Fibroblast of lung (primary cell): Measurements from ENCODE around the gene PPP1R15B. TPM values are rescaled to one million over a fixed set of nuclear protein-coding genes. Genes with fewer than 3 reads are reported as not detected.

Experiments
- DNase-seq, 2 donors: peaks; one replicate each; pipeline versions ENCODE4 v3.0.0 to v3.0.0-alpha.2; 2010; ENCODE audit warnings: low read depth in 2 of 2
- H2AFZ ChIP-seq: 2 replicates; pipeline ENCODE4 v1.5.1; 2012; ENCODE audit warnings: low read length, control low read depth, inconsistent platforms
- H3K27ac ChIP-seq: 2 replicates; pipeline ENCODE4 v1.5.1; 2011; ENCODE audit warnings: low read length, control low read depth; ENCODE audit not compliant: insufficient read depth
- H3K27me3 ChIP-seq: 2 replicates; pipeline ENCODE4 v1.5.1; 2011; ENCODE audit warnings: mild to moderate bottlenecking, low read length; ENCODE audit not compliant: control insufficient read depth, insufficient read depth
- H3K36me3 ChIP-seq: 2 replicates; pipeline ENCODE4 v1.5.1; 2011; ENCODE audit warnings: low read length; ENCODE audit not compliant: control insufficient read depth, insufficient read depth
- H3K4me1 ChIP-seq: 2 replicates; pipeline ENCODE4 v1.5.1; 2011; ENCODE audit warnings: low read length; ENCODE audit not compliant: control insufficient read depth, insufficient read depth; ENCODE audit errors: extremely low read depth
- H3K4me2 ChIP-seq: 2 replicates; pipeline ENCODE4 v1.5.1; 2011; ENCODE audit warnings: low read length, control low read depth; ENCODE audit not compliant: insufficient read depth; ENCODE audit errors: extremely low read depth
- H3K4me3 ChIP-seq, 4 experiments: fragments of 200-600 bp in 1 of 4; sonication (generic) in 1 of 4; replicated peaks in 1 of 4; 2 replicates each; pipeline ENCODE4 v1.5.1; 2011 to 2016; ENCODE audit warnings: low read length in 4 of 4, low read depth in 3 of 4, mild to moderate bottlenecking in 3 of 4, control low read depth in 2 of 4, inconsistent platforms in 1 of 4, mixed read lengths in 1 of 4; ENCODE audit not compliant: insufficient read depth in 1 of 4; ENCODE audit errors: control extremely low read depth in 1 of 4
- H3K79me2 ChIP-seq: 2 replicates; pipeline ENCODE4 v1.5.1; 2012; ENCODE audit warnings: mild to moderate bottlenecking, low read length, inconsistent platforms; ENCODE audit not compliant: control insufficient read depth, insufficient read depth
- H3K9ac ChIP-seq: 2 replicates; pipeline ENCODE4 v1.5.1; 2011; ENCODE audit warnings: mild to moderate bottlenecking, low read length, control low read depth; ENCODE audit not compliant: insufficient read depth
- H3K9me3 ChIP-seq: 2 replicates; pipeline ENCODE4 v1.5.1; 2012; ENCODE audit warnings: low read depth, low read length; ENCODE audit not compliant: control insufficient read depth, insufficient read depth
- H4K20me1 ChIP-seq: 2 replicates; pipeline ENCODE4 v1.5.1; 2011; ENCODE audit warnings: low read length; ENCODE audit not compliant: control insufficient read depth, insufficient read depth; ENCODE audit errors: extremely low read depth
- EZH2 ChIP-seq: IDR thresholded peaks from 2 replicates; pipeline ENCODE4 v1.5.1; 2012; ENCODE audit warnings: low read length, control low read depth, mild to moderate bottlenecking; ENCODE audit errors: missing control alignments
- polyA plus RNA-seq, 2 donors: library from polyadenylated mRNA; depleted of rRNA in 1 of 2; stranded (reverse) in 1 of 2; unstranded in 1 of 2; fragments of >200 nt; gene quantifications; 2 replicates each; pipeline ENCODE4 v1.2.1, GENCODE V29; 2011 to 2012; ENCODE audit warnings: missing spikeins in 1 of 2
- total RNA-seq: library from RNA; depleted of rRNA; stranded (reverse); fragments of >200 nt; gene quantifications from 2 replicates; pipeline ENCODE4 v1.2.1, GENCODE V29; 2014
- TF ChIP-seq, protein P1 (sequence below), 2 donors: IDR thresholded peaks in 1 of 2; conservative IDR thresholded peaks in 1 of 2; 1 replicate in 1 of 2; 2 replicates in 1 of 2; pipeline ENCODE4 v1.5.1; 2011 to 2012; ENCODE audit warnings: low read length in 2 of 2, control low read depth in 1 of 2, inconsistent platforms in 1 of 2, low read depth in 1 of 2, mild to moderate bottlenecking in 1 of 2

PPP1R15B gene
- total and polyA plus RNA-seq, 2 donors (not counting 1 experiment from before 2014, with no cell fraction given): 22.4 to 27.7 TPM

DNA sequence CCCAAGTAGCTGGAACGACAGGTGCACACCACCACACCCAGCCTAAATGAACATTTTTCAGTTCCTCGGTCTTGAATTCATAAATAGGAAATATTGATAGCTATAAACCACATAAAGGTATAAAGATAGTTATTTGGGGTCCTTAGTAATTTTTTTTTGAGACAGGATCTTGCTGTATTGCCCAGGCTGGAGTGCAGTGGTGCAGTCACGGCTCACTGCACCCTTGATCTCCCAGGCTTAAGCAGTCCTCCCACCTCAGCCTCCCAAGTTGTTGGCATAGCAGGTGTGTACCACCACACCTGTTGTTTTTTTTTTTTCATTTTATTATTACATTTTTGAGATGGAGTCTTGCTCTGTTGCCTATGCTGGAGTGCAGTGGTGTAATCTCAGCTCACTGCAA is 3.7 kb upstream of the PPP1R15B start:
- no peak overlapping the region for H3K4me2 ChIP-seq
- no peak for DNase-seq
- H3K27me3 ChIP-seq: no peaks in the 10 kb centered on the region
- no peak overlapping the region for H2AFZ ChIP-seq
- no peak overlapping the region for H3K4me3 ChIP-seq
- no peaks in the 10 kb centered on the region for H3K36me3 ChIP-seq
- peaks cover 12% of the 10 kb centered on the region for H3K79me2 ChIP-seq
- H4K20me1 ChIP-seq: no peaks in the 10 kb centered on the region
- H3K4me1 ChIP-seq: peaks cover 24% of the 10 kb centered on the region
- H3K9ac ChIP-seq: no peak overlapping the region
- H3K27ac ChIP-seq: no peak overlapping the region
- no peaks in the 10 kb centered on the region for H3K9me3 ChIP-seq
- TF ChIP-seq, protein P1, sequence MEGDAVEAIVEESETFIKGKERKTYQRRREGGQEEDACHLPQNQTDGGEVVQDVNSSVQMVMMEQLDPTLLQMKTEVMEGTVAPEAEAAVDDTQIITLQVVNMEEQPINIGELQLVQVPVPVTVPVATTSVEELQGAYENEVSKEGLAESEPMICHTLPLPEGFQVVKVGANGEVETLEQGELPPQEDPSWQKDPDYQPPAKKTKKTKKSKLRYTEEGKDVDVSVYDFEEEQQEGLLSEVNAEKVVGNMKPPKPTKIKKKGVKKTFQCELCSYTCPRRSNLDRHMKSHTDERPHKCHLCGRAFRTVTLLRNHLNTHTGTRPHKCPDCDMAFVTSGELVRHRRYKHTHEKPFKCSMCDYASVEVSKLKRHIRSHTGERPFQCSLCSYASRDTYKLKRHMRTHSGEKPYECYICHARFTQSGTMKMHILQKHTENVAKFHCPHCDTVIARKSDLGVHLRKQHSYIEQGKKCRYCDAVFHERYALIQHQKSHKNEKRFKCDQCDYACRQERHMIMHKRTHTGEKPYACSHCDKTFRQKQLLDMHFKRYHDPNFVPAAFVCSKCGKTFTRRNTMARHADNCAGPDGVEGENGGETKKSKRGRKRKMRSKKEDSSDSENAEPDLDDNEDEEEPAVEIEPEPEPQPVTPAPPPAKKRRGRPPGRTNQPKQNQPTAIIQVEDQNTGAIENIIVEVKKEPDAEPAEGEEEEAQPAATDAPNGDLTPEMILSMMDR (conservative IDR thresholded peaks at IDR 0.05 in 1 of 2, IDR thresholded peaks at IDR 0.05 in 1 of 2; ENCODE audit: low read depth in 1 of 2, low read length in 2 of 2): no peak
- TF ChIP-seq EZH2: no peak

- Histone ChIP-seq H3K4me2 (no peak overlapping the region), H4K20me1 (peaks cover 7% of the 10 kb centered on the region), H3K27me3 (no peaks in the 10 kb centered on the region), H3K79me2 (peaks cover 26% of the 10 kb centered on the region), H3K4me3 (no peak overlapping the region), H3K9ac (no peak overlapping the region), H3K27ac (no peak overlapping the region), H3K36me3 (no peaks in the 10 kb centered on the region), H3K4me1 (peaks cover 19% of the 10 kb centered on the region), H3K9me3 (no peaks in the 10 kb centered on the region), H2AFZ (no peak overlapping the region)
- TF ChIP-seq, protein P1 (conservative IDR thresholded peaks at IDR 0.05 in 1 of 2, IDR thresholded peaks at IDR 0.05 in 1 of 2; ENCODE audit: low read depth in 1 of 2, low read length in 2 of 2): no peak
- TF ChIP-seq EZH2: no peak
- no peak for DNase-seq
Measured at GRCh38 chr1:204414016-204414415, 2.4 kb upstream of the PPP1R15B start.

DNA sequence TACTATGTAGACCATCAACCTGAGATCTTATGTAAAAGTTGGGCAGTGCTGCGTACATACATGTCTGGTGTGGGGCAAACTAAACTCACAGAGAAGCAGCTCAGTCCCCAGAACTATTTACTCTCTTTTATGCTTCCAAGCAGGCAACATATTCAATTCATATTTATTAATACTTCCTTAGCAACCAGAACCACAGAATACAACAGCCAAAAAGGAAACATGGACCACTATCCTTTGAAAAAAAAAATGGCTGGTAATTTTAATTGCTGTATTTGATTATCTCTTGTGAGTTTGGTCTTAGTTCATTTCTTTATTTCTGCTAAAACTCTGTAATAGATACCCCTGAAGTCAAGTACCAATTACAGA is 1.5 kb upstream of the PPP1R15B start:
- TF ChIP-seq, protein P1 (conservative IDR thresholded peaks at IDR 0.05 in 1 of 2, IDR thresholded peaks at IDR 0.05 in 1 of 2; ENCODE audit: low read depth in 1 of 2, low read length in 2 of 2): no peak
- TF ChIP-seq EZH2: no peak

More for the DNA sequence above, 1.5 kb upstream of the PPP1R15B start:
- no peaks in the 10 kb centered on the region for H3K27me3 ChIP-seq
- H3K4me2 ChIP-seq: no peak overlapping the region
- peaks cover 34% of the 10 kb centered on the region for H3K79me2 ChIP-seq
- H4K20me1 ChIP-seq: peaks cover 7% of the 10 kb centered on the region
- H3K4me3 ChIP-seq: no peak overlapping the region
- no peak overlapping the region for H2AFZ ChIP-seq
- H3K9ac ChIP-seq: no peak overlapping the region
- H3K9me3 ChIP-seq: no peaks in the 10 kb centered on the region
- no peak overlapping the region for H3K27ac ChIP-seq
- H3K36me3 ChIP-seq: no peaks in the 10 kb centered on the region
- no peak for DNase-seq
- H3K4me1 ChIP-seq: peaks cover 12% of the 10 kb centered on the region
